Esophagus muscularis mucosa (tissue), 4 donors: ENCODE data around the gene MBP.

Experiments used
- CTCF ChIP-seq, 3 experiments: fragments of 200-600 bp in 2 of 3; fragments of 450-650 bp in 1 of 3; sonication (generic) in 2 of 3; IDR thresholded peaks; one replicate each; pipeline ENCODE4 v1.5.1; 2017 to 2019; ENCODE audit warnings: antibody characterized with exemption in 3 of 3, mild to moderate bottlenecking in 2 of 3, moderate library complexity in 1 of 3
- EP300 ChIP-seq: sonication (generic); formaldehyde crosslinking; IDR thresholded peaks from one replicate; pipeline ENCODE4 v1.6.1; 2017; ENCODE audit warnings: antibody characterized with exemption
- POLR2A ChIP-seq: fragments of 450-650 bp; IDR thresholded peaks from one replicate; pipeline ENCODE4 v1.6.1; 2017; ENCODE audit warnings: antibody characterized with exemption, moderate library complexity, mild to moderate bottlenecking, low read depth
- POLR2AphosphoS5 ChIP-seq, 2 donors: sonication (generic); formaldehyde crosslinking; IDR thresholded peaks; one replicate each; pipeline ENCODE4 v1.6.1; 2017; ENCODE audit warnings: antibody characterized with exemption in 2 of 2

GRCh38 chr18:77087393-77088141 is 45.0 kb downstream of the MBP start:
- no peak for TF ChIP-seq EP300
- TF ChIP-seq CTCF (IDR thresholded peaks at IDR 0.05) = no peak
- peak in 1 of 2 donors; percentile 15 for TF ChIP-seq POLR2AphosphoS5 (IDR thresholded peaks at IDR 0.05)
- no peak for TF ChIP-seq POLR2A
